Measurements from ENCODE around the gene WDR35. TPM values are rescaled to one million over a fixed set of nuclear protein-coding genes. Genes with fewer than 3 reads are reported as not detected.

Gene WDR35
- total RNA-seq, 4 donors from 2014 or later, result 17.6 to 19.2 (median 18.1) TPM

- TF ChIP-seq CTCF (IDR thresholded peaks at IDR 0.05) (no peak), POLR2A (IDR thresholded peaks at IDR 0.05) (no peak)
- H3K27me3 ChIP-seq, result no peaks in the 10 kb centered on the region
- no peak for DNase-seq
- 83 to 84% methylated on average over 6 of the region's 6 CpGs for WGBS, 2 donors
- H3K36me3 ChIP-seq, result no peaks in the 10 kb centered on the region
- no peak overlapping the region for H3K4me3 ChIP-seq (replicated peaks in 1 of 3)
- H3K9me3 ChIP-seq, result no peaks in the 10 kb centered on the region
- H3K4me1 ChIP-seq, result no peaks in the 10 kb centered on the region
- H3K27ac ChIP-seq, result no peak overlapping the region
- intact Hi-C loops (cut with DNase I), result no loop called here
Observed at GRCh38 chr2:19916385-19916950, 73.4 kb downstream of the WDR35 start.

GRCh38 chr2:19914266-19914975, 75.5 kb downstream of the WDR35 start:
- Histone ChIP-seq H3K27me3 (no peaks in the 10 kb centered on the region), H3K4me3 (replicated peaks in 1 of 3) (no peak overlapping the region), H3K4me1 (no peaks in the 10 kb centered on the region), H3K36me3 (no peaks in the 10 kb centered on the region), H3K27ac (no peak overlapping the region), H3K9me3 (no peaks in the 10 kb centered on the region)
- intact Hi-C loops (cut with DNase I), result no loop called here
- WGBS, 2 donors, result 84% methylated on average over 1 of the region's 1 CpG
- TF ChIP-seq CTCF (IDR thresholded peaks at IDR 0.05) (no peak), POLR2A (IDR thresholded peaks at IDR 0.05) (no peak)
- DNase-seq, result no peak

- no peaks in the 10 kb centered on the region for H3K36me3 ChIP-seq
- 93 to 95% methylated on average over 9 of the region's 9 CpGs for WGBS, 2 donors
- no peaks in the 10 kb centered on the region for H3K9me3 ChIP-seq
- no peaks in the 10 kb centered on the region for H3K27me3 ChIP-seq
- intact Hi-C loops (cut with DNase I), result no loop called here
- no peaks in the 10 kb centered on the region for H3K4me1 ChIP-seq
- TF ChIP-seq CTCF (IDR thresholded peaks at IDR 0.05) (no peak), POLR2A (IDR thresholded peaks at IDR 0.05) (no peak)
- no peak overlapping the region for H3K27ac ChIP-seq
- DNase-seq, result no peak
- H3K4me3 ChIP-seq (replicated peaks in 1 of 3), result no peak overlapping the region
Observed at GRCh38 chr2:19911808-19912509, 77.9 kb downstream of the WDR35 start.

- TF ChIP-seq POLR2A (IDR thresholded peaks at IDR 0.05), result no peak
- TF ChIP-seq CTCF (IDR thresholded peaks at IDR 0.05), result no peak
- Histone ChIP-seq H3K27me3 (no peaks in the 10 kb centered on the region), H3K4me1 (peaks cover 23 to 25% of the 10 kb centered on the region in 2 donors), H3K27ac (peak overlapping the region; percentile 94 to 97 (median 97)), H3K36me3 (no peaks in the 10 kb centered on the region), H3K4me3 (replicated peaks in 1 of 3) (peak overlapping the region; percentile 57 to 72 (median 70)), H3K9me3 (no peaks in the 10 kb centered on the region)
- no peak for DNase-seq
- 2% methylated on average over 20 of the region's 21 CpGs for WGBS, 2 donors
- intact Hi-C loops (cut with DNase I), result no loop called here
Observed at GRCh38 chr2:19902216-19902740, 87.6 kb downstream of the WDR35 start.
